Measurements from ENCODE around the gene RNF144B.

The RNF144B gene

DNA sequence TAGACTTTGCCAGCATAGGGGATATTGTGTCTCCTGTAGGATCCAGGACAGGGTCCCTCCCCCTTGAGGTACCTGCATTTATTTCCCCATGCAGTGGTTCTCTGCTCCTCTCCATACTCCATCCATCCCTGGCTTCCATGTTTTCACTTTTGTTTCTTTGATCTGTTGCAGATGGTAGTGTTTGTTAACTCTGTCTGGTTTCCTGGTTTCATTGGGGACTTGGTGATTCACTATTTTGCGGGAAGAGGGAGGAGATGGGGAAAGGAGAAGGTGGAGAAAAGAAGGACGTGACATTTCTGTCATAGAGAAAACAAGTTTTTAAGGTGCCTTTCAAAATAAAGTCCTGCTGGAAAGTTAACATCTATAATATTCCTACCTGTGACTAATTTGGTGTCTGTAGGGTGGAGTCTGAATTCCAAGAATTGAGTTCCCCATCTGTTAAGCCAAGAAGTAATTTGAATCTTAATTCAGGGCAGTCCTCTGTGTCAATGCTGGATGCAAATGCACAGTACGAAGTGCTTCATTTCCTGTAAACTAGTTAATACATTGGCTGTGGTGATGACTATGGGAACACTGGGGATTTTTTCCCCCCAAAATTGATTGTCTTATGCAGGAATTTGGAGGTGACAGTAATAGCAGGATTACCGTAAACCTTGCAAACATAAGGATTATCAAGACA is 6.9 kb upstream of the RNF144B start:
- H3K27ac ChIP-seq (replicated peaks), result no peak overlapping the region
- no peaks in the 10 kb centered on the region for H3K27me3 ChIP-seq (ENCODE audit: insufficient read depth, poor library complexity, severe bottlenecking)
- no peak for TF ChIP-seq SPI1 (IDR thresholded peaks at IDR 0.05; ENCODE audit: borderline replicate concordance, low read depth)
- TF ChIP-seq, protein P1, sequence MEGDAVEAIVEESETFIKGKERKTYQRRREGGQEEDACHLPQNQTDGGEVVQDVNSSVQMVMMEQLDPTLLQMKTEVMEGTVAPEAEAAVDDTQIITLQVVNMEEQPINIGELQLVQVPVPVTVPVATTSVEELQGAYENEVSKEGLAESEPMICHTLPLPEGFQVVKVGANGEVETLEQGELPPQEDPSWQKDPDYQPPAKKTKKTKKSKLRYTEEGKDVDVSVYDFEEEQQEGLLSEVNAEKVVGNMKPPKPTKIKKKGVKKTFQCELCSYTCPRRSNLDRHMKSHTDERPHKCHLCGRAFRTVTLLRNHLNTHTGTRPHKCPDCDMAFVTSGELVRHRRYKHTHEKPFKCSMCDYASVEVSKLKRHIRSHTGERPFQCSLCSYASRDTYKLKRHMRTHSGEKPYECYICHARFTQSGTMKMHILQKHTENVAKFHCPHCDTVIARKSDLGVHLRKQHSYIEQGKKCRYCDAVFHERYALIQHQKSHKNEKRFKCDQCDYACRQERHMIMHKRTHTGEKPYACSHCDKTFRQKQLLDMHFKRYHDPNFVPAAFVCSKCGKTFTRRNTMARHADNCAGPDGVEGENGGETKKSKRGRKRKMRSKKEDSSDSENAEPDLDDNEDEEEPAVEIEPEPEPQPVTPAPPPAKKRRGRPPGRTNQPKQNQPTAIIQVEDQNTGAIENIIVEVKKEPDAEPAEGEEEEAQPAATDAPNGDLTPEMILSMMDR (IDR thresholded peaks at IDR 0.05; ENCODE audit: insufficient read depth, low read length), result no peak
- no peak overlapping the region for H3K4me3 ChIP-seq (replicated peaks; ENCODE audit: insufficient read depth, low read length)
- no peak for DNase-seq (ENCODE audit: low read depth in 1 of 2, low spot score in 1 of 2)

DNA sequence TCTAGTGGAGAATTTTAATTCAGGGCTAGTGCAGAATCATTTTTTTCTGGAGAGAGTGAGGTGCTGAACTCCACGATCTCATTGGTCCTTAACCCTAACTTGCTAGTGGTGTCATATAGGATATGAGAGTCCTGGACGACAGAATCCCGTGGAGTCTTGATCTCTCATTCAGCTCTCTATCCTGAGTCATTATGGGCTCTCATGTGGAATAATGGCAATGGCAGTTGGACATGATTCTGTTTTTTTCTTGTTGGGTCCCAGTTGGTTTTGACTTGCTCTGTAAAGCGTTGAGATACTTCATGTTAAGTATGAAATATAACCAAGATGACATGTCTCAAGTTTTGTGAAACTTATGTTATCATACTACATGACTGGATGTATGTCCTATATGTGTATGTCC is 6.3 kb upstream of the RNF144B start:
- H3K27me3 ChIP-seq (ENCODE audit: insufficient read depth, poor library complexity, severe bottlenecking), result no peaks in the 10 kb centered on the region
- no peak for DNase-seq (ENCODE audit: low read depth in 1 of 2, low spot score in 1 of 2)
- TF ChIP-seq, protein P2, sequence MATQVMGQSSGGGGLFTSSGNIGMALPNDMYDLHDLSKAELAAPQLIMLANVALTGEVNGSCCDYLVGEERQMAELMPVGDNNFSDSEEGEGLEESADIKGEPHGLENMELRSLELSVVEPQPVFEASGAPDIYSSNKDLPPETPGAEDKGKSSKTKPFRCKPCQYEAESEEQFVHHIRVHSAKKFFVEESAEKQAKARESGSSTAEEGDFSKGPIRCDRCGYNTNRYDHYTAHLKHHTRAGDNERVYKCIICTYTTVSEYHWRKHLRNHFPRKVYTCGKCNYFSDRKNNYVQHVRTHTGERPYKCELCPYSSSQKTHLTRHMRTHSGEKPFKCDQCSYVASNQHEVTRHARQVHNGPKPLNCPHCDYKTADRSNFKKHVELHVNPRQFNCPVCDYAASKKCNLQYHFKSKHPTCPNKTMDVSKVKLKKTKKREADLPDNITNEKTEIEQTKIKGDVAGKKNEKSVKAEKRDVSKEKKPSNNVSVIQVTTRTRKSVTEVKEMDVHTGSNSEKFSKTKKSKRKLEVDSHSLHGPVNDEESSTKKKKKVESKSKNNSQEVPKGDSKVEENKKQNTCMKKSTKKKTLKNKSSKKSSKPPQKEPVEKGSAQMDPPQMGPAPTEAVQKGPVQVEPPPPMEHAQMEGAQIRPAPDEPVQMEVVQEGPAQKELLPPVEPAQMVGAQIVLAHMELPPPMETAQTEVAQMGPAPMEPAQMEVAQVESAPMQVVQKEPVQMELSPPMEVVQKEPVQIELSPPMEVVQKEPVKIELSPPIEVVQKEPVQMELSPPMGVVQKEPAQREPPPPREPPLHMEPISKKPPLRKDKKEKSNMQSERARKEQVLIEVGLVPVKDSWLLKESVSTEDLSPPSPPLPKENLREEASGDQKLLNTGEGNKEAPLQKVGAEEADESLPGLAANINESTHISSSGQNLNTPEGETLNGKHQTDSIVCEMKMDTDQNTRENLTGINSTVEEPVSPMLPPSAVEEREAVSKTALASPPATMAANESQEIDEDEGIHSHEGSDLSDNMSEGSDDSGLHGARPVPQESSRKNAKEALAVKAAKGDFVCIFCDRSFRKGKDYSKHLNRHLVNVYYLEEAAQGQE (IDR thresholded peaks at IDR 0.05; ENCODE audit: insufficient replicate concordance, low read depth), result no peak
- no peak for TF ChIP-seq GABPA (IDR thresholded peaks at IDR 0.05; ENCODE audit: low read depth)
- TF ChIP-seq POLR2AphosphoS5 (IDR thresholded peaks at IDR 0.05; ENCODE audit: low read depth), result no peak
- H3K27ac ChIP-seq (replicated peaks), result no peak overlapping the region
- H3K4me3 ChIP-seq (replicated peaks; ENCODE audit: insufficient read depth, low read length), result no peak overlapping the region

DNA sequence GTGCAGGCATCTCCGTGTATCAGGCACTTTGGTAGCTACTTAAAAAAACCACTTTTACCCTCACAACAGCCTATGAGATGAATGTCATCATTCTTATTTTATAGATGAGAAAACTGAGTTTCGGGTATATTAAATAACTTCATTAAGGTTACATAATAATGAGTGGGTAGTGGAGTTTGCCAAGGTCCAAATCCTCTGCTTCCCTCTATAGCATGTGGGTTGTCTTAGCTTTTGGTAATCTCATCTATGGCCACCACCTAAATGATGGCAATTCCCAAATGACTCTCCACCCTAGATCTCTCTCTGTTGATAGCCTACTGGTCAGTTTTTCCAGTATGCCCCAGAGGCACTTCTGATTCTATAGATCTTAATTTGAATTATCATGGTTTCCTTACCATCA is 3.7 kb upstream of the RNF144B start:
- H3K27ac ChIP-seq (replicated peaks), result no peak overlapping the region
- no peak overlapping the region for H3K4me3 ChIP-seq (replicated peaks; ENCODE audit: insufficient read depth, low read length)
- H3K27me3 ChIP-seq (ENCODE audit: insufficient read depth, poor library complexity, severe bottlenecking), result no peaks in the 10 kb centered on the region
- TF ChIP-seq GABPA (IDR thresholded peaks at IDR 0.05; ENCODE audit: low read depth) (no peak), POLR2AphosphoS5 (IDR thresholded peaks at IDR 0.05; ENCODE audit: low read depth) (no peak)
- TF ChIP-seq, protein P1 (IDR thresholded peaks at IDR 0.05; ENCODE audit: insufficient read depth, low read length), result no peak
- TF ChIP-seq, protein P2 (IDR thresholded peaks at IDR 0.05; ENCODE audit: insufficient replicate concordance, low read depth), result no peak
- DNase-seq (ENCODE audit: low read depth in 1 of 2, low spot score in 1 of 2), result no peak

DNA sequence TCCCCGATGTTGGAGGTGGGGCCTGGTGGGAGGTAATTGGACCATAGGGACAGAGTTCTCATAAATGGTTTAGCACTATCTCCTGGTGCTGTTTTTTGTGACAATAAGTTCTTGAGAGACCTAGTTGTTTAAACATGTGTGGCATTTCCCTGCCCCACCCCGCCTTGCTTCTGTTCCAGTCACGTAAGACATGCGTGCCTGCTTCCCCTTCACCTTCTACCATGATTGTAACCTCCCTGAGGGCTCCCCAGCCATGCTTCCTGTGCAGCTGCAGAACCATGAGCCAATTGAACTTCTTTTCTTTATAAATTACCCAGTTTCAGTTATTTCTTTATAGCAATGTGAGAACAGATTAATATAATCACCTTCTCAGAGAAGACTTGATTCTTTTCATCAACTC is 2.5 kb upstream of the RNF144B start:
- no peak for DNase-seq (ENCODE audit: low read depth in 1 of 2, low spot score in 1 of 2)
- no peaks in the 10 kb centered on the region for H3K27me3 ChIP-seq (ENCODE audit: insufficient read depth, poor library complexity, severe bottlenecking)
- no peak overlapping the region for H3K4me3 ChIP-seq (replicated peaks; ENCODE audit: insufficient read depth, low read length)
- H3K27ac ChIP-seq (replicated peaks), result no peak overlapping the region
- no peak for TF ChIP-seq SPI1 (IDR thresholded peaks at IDR 0.05; ENCODE audit: borderline replicate concordance, low read depth)
- TF ChIP-seq, protein P1 (IDR thresholded peaks at IDR 0.05; ENCODE audit: insufficient read depth, low read length), result no peak
- TF ChIP-seq GABPA (IDR thresholded peaks at IDR 0.05; ENCODE audit: low read depth), result no peak
- no peak for TF ChIP-seq POLR2AphosphoS5 (IDR thresholded peaks at IDR 0.05; ENCODE audit: low read depth)
- TF ChIP-seq, protein P2 (IDR thresholded peaks at IDR 0.05; ENCODE audit: insufficient replicate concordance, low read depth), result no peak

All from HL-60 (cell line).